Stimulated activated naive CD8-positive, alpha-beta T cell treated with anti-CD3 and anti-CD28 coated beads, Interleukin-15, Interleukin-2, amounts not matched to agents 100 U/mL and 50 U/mL, for 24 hours (primary cell): ENCODE data around the gene OR2T6.
"Not testable (repeated sequence)": the region's sequence is repeated elsewhere in the genome, so short reads cannot be mapped to it uniquely, and the experiment has no call there.

Source experiments
- ATAC-seq: fragments of 150-1000 bp; cut with Tn5 transposase; one replicate; pipeline ENCODE4 v1.10.0; 2021
- DNase-seq: peaks from one replicate; pipeline ENCODE4 v3.0.0; 2021

OR2T6 gene, protein sequence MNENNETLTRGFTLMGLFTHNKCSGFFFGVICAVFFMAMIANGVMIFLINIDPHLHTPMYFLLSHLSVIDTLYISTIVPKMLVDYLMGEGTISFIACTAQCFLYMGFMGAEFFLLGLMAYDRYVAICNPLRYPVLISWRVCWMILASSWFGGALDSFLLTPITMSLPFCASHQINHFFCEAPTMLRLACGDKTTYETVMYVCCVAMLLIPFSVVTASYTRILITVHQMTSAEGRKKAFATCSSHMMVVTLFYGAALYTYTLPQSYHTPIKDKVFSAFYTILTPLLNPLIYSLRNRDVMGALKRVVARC

DNA sequence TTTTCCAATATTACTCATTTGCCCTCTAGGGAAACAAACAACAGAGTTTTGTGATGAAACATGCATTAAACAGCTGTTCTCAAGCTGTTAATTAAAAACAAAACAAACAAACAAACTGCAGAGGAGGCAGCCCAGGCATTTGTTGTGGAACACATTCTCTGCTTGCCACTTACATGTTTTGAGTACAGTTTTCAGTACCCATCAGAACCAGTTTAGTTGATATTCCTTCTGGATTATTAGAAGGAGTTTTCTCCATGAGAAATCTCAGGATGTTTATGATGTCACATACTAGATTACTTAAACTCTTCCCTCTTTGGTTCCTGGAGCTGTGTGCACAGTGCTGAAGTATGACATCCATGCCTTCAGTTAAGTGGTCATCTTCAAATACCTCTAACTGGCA lies at the start of gene OR2T6:
Gene OR2T6 (plus strand): TSS at position 301 of the 400 bp plus-strand sequence. CDS start 11,863 bp downstream, outside the sequence.
- DNase-seq: no peak
- ATAC-seq: no peak

DNA sequence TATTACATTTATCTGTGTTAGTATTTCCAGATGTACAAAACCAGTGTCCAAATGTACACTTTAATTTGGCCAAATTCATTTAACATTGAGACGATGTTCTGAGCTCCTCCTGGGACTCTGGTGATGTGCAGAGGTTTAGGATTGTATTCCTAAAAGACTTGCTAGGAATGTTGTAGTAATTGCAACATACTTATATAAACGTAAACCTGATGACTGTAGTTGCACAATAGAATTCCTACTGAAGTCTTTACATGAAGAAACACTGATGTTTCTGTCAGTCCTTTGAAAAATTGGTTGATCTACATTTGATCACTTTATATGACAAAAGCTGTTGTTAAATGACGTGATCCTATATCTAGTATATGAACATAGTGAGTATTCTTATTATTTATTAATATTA lies 32.1 kb upstream of the OR2T6 start:
- no peak for ATAC-seq
- DNase-seq: no peak

DNA sequence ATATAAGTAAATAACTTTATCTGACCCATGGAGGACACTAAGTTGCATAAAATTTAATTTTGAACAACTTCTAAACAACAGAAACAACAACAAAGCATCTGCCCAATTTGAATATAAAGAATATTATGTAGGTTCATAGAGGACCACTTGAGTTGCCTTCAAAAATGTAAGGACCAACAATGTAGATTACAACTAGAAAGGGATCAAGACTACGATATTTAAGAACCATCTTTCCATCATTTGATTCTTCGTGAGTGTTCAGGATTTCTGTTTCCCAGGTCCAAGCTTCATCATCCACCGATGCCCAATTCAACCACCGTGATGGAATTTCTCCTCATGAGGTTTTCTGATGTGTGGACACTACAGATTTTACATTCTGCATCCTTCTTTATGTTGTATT lies 27.1 kb upstream of the OR2T6 start, which contains the start of gene OR14C36:
Gene OR14C36 (plus strand): TSS at position 301 of the 400 bp plus-strand sequence. CDS start 0 bp downstream, at position 301.
- DNase-seq: no peak
- ATAC-seq: no peak

DNA sequence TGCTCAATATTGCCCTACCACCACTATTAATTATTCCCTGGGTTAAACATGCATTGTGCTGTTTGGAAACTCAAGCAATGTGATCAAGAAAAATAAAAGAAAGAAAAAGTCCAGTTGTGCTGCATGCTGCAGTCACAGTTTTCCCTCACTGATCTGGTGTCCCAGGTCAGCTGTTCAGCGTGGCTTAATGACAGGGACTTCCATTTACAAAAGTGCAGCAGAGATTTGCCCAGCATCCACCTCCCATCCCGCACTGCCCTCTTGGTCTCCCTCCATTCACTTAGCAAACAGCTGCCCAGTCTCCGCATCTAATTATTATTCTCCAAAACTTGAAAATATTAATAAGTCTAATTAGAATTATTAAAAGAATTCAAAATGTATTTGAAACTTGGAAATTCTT lies 16.1 kb upstream of the OR2T6 start:
- no peak for ATAC-seq

DNA sequence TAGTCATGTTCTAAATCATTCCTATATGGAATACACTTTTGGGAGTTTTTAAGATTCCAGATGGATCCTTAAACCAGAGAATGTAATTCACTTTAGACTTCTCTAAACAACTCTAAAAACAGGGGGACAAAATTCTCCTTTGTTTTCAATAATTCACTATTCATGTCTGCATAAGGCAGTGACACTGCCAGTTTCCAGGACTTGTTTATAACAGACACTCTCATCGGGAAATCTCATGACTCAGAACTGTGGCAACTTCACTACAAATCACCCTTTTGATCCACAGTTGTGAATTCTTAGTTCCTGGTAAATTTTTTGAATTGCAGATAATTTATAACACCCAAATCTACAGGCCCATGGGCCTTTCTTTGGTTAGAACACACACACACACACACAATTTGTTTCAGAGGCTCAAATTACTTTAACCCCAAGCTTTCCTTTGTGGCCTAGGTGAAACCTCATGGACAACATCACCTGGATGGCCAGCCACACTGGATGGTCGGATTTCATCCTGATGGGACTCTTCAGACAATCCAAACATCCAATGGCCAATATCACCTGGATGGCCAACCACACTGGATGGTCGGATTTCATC lies 14.3 kb upstream of the OR2T6 start, which contains the start of gene OR2T4:
Gene OR2T4 (plus strand): TSS at position 545 of the 595 bp plus-strand sequence. CDS start 0 bp downstream, at position 545.
- no peak for ATAC-seq
- DNase-seq: no peak

More for the DNA sequence above, 16.1 kb upstream of the OR2T6 start:
- DNase-seq: no peak

DNA sequence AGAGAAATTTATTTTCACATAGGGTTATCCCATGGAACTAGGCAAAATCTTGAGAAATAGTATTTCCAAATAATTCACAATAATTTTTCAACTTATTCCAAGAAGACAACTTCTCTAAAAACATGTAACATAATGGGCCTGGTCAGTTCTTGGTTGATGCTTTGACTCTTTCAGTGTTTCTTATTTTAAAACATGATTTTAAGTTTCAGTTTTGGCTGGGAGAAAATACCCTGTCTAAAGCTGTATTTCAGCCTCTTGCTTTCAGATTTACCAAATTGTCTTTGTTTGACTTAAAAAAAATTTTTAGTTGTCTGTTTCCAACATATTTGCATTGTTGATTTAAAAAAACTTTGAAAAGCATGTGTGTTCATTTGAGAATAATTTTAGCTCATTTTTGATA lies 8.9 kb upstream of the OR2T6 start:
- no peak for ATAC-seq

DNA sequence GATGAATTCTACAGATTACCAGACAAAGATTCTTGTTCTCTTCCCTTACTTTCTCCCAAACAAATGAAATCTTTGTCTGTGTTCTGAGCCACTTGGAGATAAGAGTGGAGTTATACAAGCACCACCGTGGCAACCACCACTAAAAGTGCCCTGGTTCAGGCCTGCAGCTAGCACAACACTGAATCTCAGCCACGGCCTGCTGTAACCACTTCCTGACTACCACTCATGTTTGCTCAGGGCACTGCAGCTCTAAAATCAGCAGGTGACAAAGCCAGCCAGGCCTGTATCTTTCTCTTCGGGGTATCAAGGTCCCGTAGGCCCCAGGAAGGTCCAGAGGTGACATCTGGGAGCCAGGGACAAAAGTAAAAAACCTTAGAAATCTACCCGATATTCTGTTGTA lies 3.2 kb upstream of the OR2T6 start:
- no peak for DNase-seq

More for the DNA sequence above, 8.9 kb upstream of the OR2T6 start:
- no peak for DNase-seq

DNA sequence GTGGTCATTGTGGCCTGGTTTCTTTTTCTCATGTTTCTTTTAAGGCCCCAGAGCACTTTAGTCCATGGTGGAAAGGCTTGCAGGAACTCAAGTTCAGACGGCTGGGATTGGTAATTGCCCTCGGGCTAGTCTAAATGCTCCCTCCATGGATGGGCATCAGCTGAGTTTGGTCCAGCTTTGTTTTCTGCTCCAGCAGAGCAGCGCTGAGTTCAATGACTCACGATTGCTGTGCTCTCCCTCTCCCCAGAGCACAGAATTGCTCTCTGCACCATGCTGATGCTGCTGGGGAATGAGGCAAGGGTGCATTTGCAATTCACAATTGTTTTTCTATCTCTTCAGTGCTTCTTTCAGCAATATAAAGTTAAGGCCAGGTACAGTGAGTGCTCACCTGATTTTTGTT lies 1.8 kb upstream of the OR2T6 start:
- ATAC-seq: no peak

More for the DNA sequence above, 3.2 kb upstream of the OR2T6 start:
- no peak for ATAC-seq

DNA sequence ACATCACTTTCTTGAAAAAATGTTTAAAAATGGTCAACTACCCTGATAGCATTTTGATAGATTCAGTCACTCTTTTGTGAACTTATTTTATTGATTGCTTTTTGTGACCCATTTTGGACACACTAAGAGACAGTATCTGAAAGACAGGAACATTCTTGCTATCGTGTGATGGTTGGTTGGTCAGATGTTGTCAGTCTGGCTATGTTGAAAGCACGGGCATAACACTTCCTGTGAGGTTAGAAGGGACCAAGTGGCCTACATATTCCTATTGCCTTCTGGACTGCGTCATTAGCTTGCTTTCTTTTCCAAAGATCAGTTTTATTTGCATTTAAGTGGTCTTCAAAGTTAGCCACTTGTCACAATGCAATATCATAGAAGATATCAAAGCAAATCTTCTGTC lies 1.4 kb downstream of the OR2T6 start:
- DNase-seq: no peak
- ATAC-seq: no peak

More for the DNA sequence above, 1.8 kb upstream of the OR2T6 start:
- no peak for DNase-seq

DNA sequence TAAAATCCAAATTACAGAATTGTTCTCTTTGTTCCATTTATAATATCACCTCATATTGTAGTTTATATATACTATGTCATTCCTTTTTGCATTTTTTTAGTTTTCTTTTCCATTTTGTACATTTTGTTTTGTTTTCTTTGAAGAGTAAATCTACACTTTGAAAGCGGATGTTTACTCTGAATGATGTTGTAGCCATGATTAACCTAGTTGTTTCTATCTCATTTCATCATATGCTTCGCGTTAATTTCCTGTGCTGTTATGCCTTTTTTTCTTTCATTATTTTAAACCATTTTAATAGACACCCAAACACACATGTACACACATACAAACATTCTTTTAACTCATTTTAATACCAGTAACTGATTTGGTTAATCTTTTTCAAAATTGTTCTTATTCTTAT lies 5.3 kb downstream of the OR2T6 start:
- DNase-seq: no peak
- ATAC-seq: no peak

DNA sequence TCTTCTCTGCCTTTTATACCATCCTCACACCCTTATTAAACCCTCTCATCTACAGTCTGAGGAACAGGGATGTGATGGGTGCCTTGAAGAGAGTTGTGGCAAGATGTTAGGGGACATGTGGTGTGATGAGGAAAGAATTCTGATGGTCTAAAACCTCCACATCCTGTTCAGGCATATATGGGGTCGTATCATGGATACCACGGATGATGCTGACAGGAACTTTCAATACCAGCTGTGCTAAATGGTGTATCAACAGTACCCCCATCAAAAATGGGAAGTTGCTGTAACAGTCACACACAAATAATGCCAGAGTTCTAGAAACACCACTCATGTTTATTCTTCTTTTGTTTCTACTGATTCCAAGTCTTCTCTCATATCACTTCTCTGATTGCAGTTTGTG lies 12.9 kb downstream of the OR2T6 start:
- ATAC-seq (no peak), DNase-seq (no peak)

DNA sequence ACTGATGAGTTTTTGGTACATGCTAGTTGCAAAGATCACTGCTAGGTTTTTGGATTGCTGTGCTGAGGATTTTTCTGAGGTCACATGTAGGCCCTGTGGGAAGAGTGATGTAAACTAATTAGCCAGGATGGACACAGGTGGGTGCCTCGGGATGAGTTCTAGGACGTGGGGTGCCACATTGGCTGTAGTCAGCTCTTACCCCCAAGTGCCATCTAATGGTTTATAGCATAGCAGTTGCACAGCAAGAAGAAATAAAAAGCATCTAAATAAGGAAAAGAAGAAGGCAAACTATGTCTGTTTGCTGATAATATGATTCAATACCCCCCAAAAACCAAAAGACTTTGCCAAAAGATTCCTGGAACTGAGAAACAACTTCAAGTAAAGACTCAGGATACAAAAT lies 17.5 kb downstream of the OR2T6 start:
- ATAC-seq: no peak
- DNase-seq: no peak

DNA sequence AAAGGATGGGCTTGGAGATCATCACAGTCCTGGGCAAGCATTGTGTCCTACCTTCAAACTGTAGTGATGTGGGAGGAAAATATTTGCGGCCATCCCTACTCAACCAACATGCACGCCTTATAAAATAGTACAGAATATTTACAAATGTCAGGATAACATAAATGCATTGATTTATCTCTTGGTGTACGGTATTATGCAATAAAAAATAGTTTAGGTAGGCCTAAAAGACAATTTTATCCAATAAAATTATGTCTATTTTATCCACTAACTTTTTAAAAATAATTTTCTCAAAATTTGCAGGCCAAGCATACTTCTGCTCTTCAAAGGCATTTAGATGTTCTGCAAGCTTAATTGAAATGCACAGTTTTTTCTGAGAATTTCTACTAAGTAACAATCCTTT lies 27.2 kb downstream of the OR2T6 start, which contains the start of gene OR2T1:
Gene OR2T1 (plus strand): TSS at position 301 of the 400 bp plus-strand sequence. CDS start 3,100 bp downstream, outside the sequence.
- ATAC-seq (no peak), DNase-seq (no peak)

DNA sequence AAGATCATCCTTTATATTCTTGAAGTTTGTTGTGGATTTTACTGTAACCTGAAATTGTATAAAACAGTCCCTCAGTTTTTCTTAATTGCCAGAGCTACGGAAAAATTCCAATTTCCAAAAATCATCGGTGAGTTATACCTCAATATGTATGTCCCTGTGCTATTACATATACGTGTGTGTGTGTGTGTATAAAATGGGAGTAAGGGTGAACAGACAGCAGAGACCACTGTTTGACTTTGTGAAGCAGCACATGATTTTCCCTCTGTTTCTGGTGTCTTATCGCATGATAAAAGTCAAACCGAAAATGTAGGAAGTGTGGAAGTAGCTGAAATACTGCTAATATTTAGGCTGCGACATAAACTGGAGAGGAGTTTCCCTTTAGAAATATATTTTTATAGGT lies 28.5 kb downstream of the OR2T6 start:
- ATAC-seq: no peak

DNA sequence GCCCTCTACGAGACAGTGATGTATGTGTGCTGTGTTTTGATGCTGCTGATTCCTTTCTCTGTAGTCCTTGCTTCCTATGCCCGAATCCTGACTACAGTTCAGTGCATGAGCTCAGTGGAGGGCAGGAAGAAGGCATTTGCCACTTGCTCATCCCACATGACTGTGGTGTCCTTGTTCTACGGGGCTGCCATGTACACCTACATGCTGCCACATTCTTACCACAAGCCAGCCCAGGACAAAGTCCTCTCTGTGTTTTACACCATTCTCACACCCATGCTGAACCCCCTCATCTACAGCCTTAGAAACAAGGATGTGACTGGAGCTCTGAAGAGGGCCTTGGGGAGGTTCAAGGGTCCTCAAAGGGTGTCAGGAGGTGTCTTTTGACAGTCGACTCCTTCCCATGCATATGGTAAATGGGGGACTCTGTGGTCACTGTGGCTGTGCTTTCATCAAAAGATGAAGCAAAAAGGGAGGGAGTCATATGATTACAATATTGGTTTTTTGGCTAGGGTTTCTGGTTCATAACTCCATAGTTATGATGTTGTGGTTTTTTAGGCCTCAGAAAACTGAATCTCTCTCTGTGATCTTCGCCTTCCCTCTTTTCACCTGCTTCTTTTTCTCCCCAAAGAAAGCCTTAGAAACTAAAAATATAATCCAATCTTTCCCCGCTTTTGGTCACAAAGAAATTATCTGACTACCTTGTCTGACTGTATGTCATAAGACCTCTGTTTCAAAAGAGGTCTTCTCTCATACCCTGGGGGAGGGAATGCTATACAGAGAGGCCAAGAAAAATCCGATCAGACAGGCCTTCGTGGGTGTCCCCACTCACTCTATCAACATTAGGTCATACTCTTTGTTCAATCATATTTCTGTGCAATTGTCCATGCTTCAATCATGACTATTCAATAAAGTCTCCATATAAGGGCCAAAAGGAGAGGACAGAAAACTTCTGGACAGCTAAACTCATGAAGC lies 31.5 kb downstream of the OR2T6 start:
- peak; percentile 46 for ATAC-seq
- no peak for DNase-seq

More for the DNA sequence above, 28.5 kb downstream of the OR2T6 start:
- DNase-seq: no peak

DNA sequence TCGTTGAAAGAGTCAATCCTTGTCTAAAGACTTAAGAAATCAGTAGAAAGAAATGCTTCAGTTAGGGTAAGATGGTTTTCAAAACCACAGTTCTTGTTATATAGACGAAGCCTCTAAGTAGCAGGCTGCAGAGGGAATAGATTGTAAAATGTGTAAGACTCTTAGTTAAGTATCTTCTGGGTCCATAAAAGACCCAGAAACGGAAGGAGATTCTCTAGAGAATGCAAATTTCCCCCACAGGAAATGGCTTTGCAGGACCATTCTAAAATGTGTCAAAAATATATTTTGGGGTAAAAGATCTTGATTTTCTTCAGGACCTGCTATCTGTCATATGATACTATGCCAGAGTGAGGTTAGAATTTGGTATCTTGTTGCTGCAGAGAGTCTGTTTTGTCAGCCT lies 40.7 kb downstream of the OR2T6 start:
- no peak for ATAC-seq
- DNase-seq: no peak

DNA sequence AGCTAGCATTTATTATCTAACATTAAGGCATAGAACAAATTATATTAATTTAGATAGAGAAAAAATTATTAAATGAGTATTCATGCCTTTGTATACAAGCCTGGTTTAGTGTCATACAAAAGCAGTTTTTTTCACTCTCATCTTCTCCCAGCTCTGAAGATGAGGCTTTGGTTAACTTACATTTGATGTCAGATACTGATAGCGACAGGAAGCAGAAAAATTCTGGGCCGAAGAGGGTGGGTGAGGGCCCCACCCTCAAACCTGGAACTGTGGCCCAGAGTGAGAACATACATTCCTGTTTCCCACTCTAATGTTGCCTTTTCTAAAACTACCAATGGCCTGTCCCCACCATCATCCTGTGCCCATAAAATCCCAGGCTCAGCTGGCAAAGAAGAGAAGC lies 42.3 kb downstream of the OR2T6 start:
- no peak for ATAC-seq

DNA sequence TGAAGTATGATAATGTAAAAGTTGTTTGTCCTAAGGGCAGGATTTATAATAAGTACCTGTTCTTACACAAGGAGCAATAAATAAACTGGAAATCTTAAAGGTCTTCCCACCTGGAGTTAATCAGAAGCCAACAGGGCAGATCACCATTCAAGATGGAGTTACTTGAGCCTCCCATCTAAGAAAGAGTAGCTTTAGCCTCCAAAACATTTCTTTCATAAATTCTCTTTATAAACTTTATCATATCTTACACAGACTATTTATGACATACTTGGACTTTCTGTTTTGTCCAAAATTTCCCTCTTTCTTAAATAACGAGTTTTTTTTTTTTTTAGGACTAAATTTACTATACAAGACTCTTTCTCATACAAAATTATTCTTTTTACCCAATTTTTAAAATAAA lies 45.8 kb downstream of the OR2T6 start:
- DNase-seq (no peak), ATAC-seq (no peak)

More for the DNA sequence above, 42.3 kb downstream of the OR2T6 start:
- no peak for DNase-seq

DNA sequence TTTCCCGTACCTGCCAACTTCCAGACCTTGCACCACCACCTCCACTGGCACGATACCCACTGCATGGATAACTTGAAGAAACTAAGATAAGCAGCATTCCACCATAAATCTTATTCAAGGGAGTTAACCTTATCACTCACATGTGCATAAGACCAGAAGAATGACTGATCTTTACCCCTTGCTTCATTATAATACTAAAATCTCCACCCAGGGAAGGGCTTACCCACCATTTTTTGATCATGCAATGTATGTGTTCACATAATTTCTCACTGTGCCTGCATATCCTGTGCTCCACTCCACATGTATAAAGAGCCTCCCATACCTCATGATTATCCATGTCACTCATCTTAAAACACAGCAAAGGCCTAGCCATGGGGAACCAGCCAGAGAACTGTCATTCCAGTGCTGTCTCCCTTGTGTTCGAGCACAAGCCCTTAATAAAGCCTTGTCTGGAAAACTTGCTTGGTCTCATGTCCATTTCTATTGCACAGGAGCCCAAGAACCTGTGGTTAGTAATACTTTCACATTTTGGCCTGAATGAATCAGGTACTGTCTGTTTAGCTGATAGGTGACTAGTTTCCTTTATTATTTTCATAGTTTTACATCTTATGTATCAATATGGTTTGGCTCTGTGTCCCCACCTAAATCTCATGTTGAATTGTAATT lies 52.1 kb downstream of the OR2T6 start:
- DNase-seq, ATAC-seq: not testable (repeated sequence)

DNA sequence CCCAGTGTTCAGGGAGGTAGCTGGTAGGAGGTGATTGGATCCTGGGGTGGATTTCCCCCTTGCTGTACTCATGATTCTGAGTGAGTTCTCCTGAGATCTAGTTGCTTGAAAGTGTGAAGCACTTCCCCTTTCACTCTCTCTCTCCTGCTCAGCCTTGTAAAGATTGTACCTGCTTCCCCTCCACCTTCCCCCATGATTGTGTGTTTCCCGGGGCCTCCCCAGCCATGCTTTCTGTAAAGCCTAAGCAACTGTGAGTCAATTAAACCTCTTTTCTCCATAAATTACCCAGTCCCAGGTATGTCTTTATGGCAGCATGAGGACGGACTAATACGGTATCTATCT lies 52.6 kb downstream of the OR2T6 start:
- not testable (repeated sequence) for ATAC-seq, DNase-seq

DNA sequence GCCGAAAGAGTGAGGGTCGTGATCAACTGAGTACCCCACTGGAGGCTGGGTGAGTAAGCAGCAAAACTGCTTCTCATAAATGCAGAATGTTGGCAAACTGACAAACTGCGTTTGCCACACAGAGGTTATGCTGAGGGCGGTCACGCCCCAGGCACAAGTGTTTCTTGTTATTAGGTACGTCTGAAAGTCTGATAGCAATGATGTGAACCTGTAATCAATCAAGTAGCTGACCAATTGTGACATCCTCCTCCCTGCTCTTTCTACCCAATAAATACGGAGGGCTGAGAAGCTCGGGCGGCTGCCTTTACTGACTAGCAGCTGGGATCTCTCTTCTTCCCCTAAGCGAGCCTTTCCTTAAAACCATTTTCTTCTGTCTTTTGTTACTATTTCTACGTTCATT lies 56.1 kb downstream of the OR2T6 start:
- not testable (repeated sequence) for ATAC-seq, DNase-seq

DNA sequence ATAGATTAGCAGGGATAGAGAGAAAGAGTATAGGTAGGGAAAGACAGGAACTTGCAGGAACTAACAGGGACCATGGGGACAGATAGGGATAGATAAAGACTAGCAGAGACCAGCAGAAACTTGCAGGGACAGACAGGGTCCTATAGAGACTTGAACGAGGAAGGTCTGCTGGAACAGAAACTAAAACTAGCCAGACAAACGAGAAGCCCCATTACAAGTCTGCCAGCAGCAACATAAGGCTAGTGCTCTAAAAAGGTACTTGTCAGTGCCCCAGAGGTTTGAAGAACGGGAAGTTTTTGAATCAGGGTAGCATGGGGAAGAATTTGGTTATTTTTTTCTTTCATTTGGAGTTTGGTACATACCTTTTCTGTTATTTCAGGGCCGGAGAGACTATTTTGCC lies 56.7 kb downstream of the OR2T6 start:
- ATAC-seq, DNase-seq: not testable (repeated sequence)
